GM10266 (cell line): Measurements from ENCODE around the gene BAIAP2.

ENCODE experiments used
- DNase-seq: peaks from one replicate; pipeline ENCODE4 v3.0.0; 2012; ENCODE audit errors: extremely low spot score
- TF ChIP-seq, protein P1 (sequence below): IDR thresholded peaks from 2 replicates; pipeline ENCODE4 v1.5.1; 2012; ENCODE audit warnings: mild to moderate bottlenecking, low read depth; ENCODE audit not compliant: control insufficient read depth, insufficient read depth; ENCODE audit errors: missing control alignments

Gene BAIAP2

DNA sequence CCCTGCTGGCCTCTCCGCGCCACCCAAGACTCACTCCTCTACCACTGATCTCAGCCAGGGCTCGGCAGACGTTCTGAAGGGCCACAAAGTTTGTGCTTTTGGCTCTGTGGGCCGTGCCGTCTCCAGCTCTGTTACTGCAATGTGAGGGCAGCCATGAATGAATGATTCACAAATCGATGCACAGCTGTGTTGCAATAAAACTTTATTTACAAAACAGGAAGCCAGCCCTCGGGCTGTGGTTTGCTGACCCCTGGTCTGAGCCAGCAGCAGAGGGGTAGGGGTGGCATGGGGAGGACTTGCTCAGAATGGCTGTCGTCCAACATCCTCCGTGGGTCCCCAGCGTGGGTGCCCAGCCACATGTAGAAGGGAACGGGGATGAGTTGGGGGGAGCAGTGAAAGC, 67.4 kb downstream of the BAIAP2 start:
- TF ChIP-seq, protein P1, sequence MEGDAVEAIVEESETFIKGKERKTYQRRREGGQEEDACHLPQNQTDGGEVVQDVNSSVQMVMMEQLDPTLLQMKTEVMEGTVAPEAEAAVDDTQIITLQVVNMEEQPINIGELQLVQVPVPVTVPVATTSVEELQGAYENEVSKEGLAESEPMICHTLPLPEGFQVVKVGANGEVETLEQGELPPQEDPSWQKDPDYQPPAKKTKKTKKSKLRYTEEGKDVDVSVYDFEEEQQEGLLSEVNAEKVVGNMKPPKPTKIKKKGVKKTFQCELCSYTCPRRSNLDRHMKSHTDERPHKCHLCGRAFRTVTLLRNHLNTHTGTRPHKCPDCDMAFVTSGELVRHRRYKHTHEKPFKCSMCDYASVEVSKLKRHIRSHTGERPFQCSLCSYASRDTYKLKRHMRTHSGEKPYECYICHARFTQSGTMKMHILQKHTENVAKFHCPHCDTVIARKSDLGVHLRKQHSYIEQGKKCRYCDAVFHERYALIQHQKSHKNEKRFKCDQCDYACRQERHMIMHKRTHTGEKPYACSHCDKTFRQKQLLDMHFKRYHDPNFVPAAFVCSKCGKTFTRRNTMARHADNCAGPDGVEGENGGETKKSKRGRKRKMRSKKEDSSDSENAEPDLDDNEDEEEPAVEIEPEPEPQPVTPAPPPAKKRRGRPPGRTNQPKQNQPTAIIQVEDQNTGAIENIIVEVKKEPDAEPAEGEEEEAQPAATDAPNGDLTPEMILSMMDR: no peak
- no peak for DNase-seq

DNA sequence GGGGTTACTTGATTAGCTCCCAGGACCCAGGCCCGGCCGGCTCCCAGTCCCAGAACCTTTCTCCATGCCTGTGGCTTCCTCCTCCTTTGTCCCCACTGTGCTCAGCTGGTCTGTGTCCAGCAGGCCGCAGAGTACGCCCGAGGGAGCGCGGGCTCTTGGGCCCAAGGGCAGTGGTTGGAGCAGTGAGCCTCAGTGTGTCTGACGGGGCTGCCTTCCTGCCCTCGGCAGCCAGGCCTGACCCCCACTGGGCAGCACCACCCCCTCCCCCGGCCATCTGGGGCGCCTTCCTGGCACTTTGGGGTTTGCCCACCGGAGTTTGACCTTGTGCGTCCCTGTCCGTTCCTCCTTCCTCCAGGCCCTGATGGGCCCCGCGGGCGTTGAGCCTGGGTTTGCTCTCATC, 67.9 kb downstream of the BAIAP2 start:
- DNase-seq: no peak
- TF ChIP-seq, protein P1: no peak

DNA sequence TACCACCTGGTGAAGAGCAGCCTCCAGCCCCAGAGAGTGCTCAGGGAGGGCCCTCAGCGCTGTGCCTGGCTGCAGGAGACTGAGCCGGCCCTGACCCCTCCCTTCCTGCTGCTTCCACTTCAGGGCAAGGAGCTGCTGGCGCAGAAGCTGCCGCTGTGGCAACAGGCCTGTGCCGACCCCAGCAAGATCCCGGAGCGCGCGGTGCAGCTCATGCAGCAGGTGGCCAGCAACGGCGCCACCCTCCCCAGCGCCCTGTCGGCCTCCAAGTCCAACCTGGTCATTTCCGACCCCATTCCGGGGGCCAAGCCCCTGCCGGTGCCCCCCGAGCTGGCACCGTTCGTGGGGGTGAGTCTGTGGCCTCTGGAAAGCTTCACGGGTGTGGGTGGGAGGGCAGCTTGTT, 68.4 kb downstream of the BAIAP2 start:
- no peak for DNase-seq
- TF ChIP-seq, protein P1: no peak

DNA sequence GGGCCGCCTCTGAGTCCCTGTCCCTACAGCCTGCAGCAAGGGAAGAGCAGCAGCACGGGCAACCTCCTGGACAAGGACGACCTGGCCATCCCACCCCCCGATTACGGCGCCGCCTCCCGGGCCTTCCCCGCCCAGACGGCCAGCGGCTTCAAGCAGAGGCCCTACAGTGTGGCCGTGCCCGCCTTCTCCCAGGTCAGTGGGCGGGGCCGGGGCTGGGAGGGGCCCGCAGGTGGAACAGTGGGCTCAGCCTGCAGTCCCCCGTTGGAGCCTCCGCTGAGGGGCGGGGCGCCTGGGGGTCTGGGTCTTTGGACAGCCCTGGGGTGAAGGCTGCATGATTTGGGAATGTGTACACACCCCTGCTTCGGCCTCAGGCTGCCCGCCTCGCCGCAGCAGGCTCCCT, 71.8 kb downstream of the BAIAP2 start:
- DNase-seq: no peak
- TF ChIP-seq, protein P1: no peak

DNA sequence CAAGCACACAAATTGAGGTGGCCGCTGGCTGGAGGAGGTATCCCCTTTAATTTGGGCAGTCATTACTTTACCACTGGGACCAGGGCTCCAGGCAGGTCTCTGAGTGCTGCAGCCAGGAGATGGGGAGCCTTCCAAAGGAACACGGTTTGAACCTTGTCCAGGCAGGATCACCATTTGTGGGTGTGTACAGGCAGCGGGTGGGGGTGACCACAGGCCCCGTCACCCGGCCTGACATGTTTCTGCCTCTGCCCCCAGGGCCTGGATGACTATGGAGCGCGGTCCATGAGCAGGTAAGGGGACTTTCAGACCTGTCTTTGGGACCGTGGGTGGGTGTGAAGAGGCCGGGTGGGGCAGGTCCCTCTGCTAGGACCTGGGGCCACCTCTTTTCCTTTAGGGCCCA, 73.3 kb downstream of the BAIAP2 start:
- TF ChIP-seq, protein P1: no peak
- no peak for DNase-seq

DNA sequence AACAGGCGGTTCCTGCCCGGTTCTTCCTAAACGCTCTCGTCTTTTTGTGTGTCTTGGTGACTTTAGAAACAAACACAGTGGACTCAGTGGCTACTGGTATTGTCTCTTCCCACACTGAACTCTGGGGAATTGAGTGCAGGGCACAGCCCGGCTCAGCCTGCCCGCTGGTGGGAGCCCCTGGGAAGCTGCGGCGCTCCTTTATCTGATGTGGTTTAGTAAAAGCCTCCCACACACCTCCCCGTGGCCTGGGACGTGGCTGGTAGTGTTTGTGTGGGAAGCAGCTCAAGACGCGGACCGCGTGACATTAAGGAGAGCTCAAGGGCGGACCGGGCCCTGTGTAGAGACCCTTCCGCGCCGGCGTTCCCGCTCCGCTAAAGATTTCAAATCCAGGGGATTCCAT, 75.0 kb downstream of the BAIAP2 start:
- no peak for DNase-seq
- TF ChIP-seq, protein P1: no peak

DNA sequence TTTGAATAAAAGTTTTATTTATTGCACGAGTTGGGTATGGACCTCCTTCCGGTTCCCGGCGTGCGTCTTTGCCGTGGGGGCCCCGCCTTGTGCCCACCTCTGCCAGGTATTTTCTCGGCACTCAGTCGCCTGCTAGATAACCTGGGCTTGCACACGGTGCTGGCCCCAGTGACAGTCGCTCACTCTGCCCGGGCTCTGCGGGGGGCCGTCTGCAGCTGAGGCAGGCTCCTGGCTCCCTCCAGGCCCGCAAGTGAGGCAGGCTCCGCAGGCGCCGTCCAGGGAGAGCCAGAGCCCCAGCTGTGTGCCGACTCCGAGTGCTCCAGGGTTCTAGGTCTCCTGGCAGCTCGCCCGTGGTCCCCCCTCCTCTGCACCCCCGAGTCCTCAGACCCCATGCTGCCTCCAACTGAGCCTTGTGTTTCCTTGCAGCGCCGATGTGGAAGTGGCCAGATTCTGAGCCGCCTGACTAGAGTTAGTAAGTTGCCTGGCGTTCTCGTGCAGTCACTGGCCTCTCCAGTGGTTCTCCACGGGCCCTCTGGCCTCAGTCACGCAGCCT, 75.6 kb downstream of the BAIAP2 start:
- DNase-seq: no peak
- TF ChIP-seq, protein P1: no peak
